ENCODE data around the gene SIAH3.

Gene SIAH3

GRCh38 chr13:45820106-45820838, 31.3 kb downstream of the SIAH3 start:
- DNase-seq (ENCODE audit: low spot score) = no peak

GRCh38 chr13:45817833-45818232, 33.7 kb downstream of the SIAH3 start:
- DNase-seq (ENCODE audit: low spot score) = no peak

GRCh38 chr13:45816427-45816826, 35.1 kb downstream of the SIAH3 start:
- DNase-seq (ENCODE audit: low spot score) = no peak

GRCh38 chr13:45812695-45813372, 38.7 kb downstream of the SIAH3 start:
- DNase-seq (ENCODE audit: low spot score) = no peak

GRCh38 chr13:45811891-45812694, 39.5 kb downstream of the SIAH3 start:
- DNase-seq (ENCODE audit: low spot score) = no peak

GRCh38 chr13:45809801-45810394, 41.7 kb downstream of the SIAH3 start:
- no peak for DNase-seq (ENCODE audit: low spot score)

- no peak for DNase-seq (ENCODE audit: low spot score)
Measured at GRCh38 chr13:45808925-45809324, 42.6 kb downstream of the SIAH3 start.

- no peak for DNase-seq (ENCODE audit: low spot score)
Measured at GRCh38 chr13:45807520-45808099, 43.9 kb downstream of the SIAH3 start.

- no peak for DNase-seq (ENCODE audit: low spot score)
Measured at GRCh38 chr13:45800485-45800884, 51.1 kb downstream of the SIAH3 start.

GRCh38 chr13:45799451-45799850, 52.1 kb downstream of the SIAH3 start:
- no peak for DNase-seq (ENCODE audit: low spot score)

GRCh38 chr13:45798851-45799250, 52.7 kb downstream of the SIAH3 start:
- no peak for DNase-seq (ENCODE audit: low spot score)

GRCh38 chr13:45796426-45797235, 54.9 kb downstream of the SIAH3 start:
- DNase-seq (ENCODE audit: low spot score) = no peak

GRCh38 chr13:45792827-45793303, 58.7 kb downstream of the SIAH3 start:
- no peak for DNase-seq (ENCODE audit: low spot score)

GRCh38 chr13:45788011-45788410, 63.5 kb downstream of the SIAH3 start:
- DNase-seq (ENCODE audit: low spot score) = no peak

- DNase-seq (ENCODE audit: low spot score) = no peak
Measured at GRCh38 chr13:45787346-45787745, 64.2 kb downstream of the SIAH3 start.

- DNase-seq (ENCODE audit: low spot score) = no peak
Measured at GRCh38 chr13:45786293-45786920, 65.1 kb downstream of the SIAH3 start.

GRCh38 chr13:45784755-45785675, 66.5 kb downstream of the SIAH3 start:
- DNase-seq (ENCODE audit: low spot score) = no peak

- no peak for DNase-seq (ENCODE audit: low spot score)
Measured at GRCh38 chr13:45783346-45784043, 68.1 kb downstream of the SIAH3 start.

Measured in hematopoietic multipotent progenitor cell treated with erythropoietin and hydrocortisone succinate and interleukin-3 and kit ligand, for 15 days (in vitro differentiated cells).